T-helper 9 cell (primary cell): ENCODE measurements around the gene TNS2.
"Not testable (repeated sequence)": the region's sequence is repeated elsewhere in the genome, so short reads cannot be mapped to it uniquely, and the experiment has no call there.

ENCODE experiments used
- DNase-seq: peaks from one replicate; pipeline ENCODE4 v3.0.0-alpha.2; 2020
- total RNA-seq, 2 donors: gene quantifications; one replicate each; lab custom pipeline; 2026; lab: John Stamatoyannopoulos, UW

The TNS2 gene, protein sequence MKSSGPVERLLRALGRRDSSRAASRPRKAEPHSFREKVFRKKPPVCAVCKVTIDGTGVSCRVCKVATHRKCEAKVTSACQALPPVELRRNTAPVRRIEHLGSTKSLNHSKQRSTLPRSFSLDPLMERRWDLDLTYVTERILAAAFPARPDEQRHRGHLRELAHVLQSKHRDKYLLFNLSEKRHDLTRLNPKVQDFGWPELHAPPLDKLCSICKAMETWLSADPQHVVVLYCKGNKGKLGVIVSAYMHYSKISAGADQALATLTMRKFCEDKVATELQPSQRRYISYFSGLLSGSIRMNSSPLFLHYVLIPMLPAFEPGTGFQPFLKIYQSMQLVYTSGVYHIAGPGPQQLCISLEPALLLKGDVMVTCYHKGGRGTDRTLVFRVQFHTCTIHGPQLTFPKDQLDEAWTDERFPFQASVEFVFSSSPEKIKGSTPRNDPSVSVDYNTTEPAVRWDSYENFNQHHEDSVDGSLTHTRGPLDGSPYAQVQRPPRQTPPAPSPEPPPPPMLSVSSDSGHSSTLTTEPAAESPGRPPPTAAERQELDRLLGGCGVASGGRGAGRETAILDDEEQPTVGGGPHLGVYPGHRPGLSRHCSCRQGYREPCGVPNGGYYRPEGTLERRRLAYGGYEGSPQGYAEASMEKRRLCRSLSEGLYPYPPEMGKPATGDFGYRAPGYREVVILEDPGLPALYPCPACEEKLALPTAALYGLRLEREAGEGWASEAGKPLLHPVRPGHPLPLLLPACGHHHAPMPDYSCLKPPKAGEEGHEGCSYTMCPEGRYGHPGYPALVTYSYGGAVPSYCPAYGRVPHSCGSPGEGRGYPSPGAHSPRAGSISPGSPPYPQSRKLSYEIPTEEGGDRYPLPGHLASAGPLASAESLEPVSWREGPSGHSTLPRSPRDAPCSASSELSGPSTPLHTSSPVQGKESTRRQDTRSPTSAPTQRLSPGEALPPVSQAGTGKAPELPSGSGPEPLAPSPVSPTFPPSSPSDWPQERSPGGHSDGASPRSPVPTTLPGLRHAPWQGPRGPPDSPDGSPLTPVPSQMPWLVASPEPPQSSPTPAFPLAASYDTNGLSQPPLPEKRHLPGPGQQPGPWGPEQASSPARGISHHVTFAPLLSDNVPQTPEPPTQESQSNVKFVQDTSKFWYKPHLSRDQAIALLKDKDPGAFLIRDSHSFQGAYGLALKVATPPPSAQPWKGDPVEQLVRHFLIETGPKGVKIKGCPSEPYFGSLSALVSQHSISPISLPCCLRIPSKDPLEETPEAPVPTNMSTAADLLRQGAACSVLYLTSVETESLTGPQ (N-terminal part only)
- 2.9 reads per million in 2 donors for total RNA-seq

DNA sequence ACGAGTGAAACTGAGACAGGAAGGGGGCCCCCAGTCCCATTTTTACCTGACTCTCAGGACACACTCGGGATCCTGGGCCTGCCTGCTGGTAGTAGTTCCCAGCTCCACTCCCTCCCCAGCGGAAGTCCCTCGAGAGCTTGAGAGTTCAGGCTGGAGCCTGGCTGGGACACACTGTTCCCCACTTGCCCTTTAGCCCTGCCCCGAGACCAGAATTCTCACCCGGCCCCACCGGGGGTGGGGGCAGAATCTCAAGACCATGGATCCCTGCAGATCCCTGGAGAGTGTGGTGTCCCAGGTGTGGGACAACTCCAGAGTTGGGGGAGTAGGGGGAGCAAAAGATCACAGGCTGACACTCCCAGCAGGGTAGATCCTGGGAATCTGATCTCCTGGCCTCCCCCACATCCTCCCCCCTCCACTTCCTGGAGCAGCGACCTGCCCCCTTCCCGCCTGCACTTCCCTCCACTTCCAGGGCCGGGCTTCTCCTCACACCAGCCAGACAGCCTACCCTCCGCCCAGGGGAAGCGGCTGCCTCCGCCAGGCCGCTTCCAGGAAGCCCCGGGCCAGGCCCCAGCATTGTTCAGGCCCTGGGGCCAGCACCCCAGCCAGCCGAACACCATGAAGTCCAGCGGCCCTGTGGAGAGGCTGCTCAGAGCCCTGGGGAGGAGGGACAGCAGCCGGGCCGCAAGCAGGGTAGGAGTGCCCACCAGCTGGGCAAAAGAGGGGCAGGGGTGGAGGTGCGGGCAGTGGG is at the start of gene TNS2:
Gene TNS2 (plus strand): TSS at position 495 of the 748 bp plus-strand sequence. CDS start 121 bp downstream, at position 616.
- DNase-seq: no peak

DNA sequence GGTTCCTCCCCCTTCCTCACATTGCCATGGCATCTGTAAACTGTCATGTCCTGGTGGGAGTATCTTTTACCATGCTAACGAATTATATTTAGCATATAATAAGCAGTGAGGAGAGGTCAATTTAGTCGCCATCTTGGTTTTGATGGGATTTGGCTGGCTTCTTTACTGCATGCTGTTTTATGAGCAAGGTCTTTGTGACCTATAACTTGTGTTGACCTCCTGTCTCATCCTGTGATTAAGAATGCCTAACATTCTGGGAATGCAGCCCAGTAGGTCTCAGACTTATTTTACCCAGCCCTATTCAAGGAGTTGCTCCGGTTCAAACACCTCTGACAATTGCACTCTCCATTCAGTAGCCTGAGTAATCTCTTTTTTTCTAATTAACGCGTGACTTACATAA is 45.7 kb upstream of the TNS2 start:
- DNase-seq: no peak

DNA sequence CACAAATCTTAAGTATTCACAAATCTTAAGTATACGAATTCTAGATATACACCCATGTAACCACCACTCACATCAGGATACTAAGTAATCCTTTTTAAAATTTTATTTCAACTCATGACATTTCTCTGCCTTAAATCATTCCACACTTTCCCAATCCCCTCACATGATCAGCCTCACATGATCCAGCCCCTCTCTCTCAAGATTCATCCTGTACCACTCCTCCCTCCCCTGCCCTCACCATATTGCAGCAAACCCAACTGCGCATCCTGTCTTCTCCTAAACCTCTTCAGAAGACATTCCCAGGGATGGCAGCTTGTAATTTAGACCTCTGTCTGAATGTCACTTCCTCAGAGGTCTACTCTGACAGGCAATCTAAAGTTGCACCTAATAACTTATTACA is 45.3 kb upstream of the TNS2 start:
- no peak for DNase-seq

DNA sequence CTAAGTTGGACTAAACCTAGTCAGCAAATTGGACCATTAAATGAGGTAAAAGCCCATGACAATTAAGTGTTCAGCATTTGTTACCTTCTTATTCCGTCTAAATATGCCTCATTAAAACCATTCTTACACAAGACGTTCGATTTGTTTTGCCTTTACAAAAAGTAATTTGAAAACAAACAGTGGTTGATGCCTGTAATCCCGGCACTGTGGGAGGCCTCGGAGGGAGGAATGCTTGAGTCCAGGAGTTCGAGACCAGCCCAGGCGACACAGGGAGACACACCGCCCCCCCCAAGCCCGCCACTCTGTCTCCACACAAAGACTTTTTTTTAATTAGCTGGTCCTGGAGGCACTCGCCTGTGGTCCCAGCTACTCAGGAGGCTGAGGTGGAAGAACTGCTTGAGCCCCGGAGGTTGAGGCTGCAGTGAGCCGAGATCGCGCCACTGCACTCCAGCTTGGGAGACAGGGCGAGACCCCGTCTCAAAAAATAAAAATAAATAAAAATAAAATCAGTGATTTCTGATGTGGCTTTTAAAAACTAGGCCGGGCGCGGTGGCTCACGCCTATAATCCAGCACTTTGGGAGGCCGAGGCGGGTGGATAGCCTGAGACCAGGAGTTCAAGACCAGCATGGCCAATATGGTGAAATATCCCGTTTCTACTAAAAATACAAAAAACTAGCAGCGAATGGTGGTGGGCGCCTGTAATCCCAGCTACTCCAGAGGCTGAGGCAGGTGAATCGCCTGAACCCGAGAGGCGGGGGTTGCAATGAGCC is 44.5 kb upstream of the TNS2 start:
- DNase-seq: peak; percentile 1

DNA sequence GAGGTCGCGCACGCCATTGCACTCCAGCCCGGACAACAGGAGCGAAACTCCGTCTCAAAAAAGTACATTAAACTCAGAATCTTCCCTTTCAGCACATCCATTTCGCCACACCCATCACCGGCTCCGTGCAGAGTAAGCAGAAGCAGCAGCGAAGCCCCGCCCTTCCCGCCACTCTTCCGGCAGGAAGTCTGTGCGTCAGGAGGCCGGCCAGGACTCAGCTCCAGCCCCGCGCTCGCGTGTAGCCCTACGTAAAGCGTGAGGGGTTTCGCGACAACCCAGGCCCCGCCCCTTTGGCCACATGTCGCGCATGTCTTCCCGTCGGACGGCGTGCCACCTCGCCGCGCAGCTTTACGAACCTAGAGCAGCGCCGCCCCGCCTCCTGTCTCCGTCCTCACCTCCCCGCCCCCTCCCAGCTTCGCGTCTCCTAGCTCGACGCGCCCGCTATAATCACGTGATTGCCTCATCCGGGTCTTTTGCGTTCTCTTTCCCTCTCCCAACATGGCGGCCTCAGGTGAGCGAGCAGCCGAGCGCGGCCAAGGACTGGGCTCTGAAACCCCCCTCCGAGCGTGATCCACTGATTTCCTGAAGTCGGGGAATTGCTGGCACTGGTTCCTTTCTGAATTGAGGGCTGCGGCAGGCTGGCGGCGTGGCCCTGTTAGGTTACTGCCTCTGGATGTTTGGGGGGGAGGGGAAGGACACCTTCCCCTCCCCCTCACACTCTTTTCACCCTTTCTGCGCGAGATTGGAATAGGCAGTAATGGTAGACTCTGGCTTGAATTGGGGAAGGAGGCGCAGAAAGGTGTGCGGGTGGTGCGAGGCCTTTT is 43.7 kb upstream of the TNS2 start, which contains the start of gene EIF4B:
Gene EIF4B (plus strand): TSS at position 471 of the 824 bp plus-strand sequence. CDS start 28 bp downstream, at position 499.
- peak; percentile 99 for DNase-seq

DNA sequence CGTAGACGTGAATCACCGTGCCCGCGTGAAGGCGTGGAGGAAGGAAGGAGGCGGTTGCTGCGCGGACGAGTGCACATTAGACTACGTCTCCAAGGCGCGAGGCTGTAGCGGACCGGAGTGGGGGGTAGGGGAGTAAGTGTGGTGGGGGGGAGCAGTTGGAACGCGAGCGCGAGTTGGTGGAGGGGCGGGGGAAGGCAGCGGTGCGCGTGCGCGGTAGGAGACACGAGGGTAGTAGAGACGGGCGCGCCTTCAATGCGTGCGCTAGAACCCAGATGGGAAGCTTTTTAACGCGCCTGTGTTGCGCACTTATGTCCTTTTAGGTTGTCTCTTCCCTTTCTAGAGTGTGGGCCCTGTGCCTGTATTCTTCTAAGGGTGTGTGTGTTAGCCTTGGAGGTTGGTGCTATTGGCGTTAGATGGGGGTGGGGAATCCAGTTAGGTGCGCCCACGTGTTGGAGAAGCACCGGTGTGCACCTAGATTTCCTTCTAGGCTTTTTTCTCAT is 43.0 kb upstream of the TNS2 start:
- DNase-seq: peak; percentile 70

DNA sequence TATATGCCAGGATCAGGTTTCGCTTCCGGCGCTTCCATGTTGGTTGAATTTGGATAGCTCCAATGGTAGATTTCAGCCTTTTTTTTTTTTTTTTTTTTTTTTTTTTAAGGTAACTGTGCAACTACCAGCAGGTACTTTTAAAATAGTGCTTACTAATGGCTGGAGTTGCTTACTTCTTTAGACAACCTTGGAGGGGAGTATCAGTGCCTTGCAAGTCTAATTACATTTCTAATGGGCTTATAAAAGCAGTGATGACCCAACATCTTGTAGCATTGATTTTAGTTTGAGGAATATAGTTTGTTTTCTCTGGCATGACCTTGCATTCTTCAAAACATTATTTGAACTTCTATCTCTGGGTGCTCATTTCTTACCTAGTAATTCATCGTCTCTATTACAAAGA is 42.5 kb upstream of the TNS2 start:
- no peak for DNase-seq

DNA sequence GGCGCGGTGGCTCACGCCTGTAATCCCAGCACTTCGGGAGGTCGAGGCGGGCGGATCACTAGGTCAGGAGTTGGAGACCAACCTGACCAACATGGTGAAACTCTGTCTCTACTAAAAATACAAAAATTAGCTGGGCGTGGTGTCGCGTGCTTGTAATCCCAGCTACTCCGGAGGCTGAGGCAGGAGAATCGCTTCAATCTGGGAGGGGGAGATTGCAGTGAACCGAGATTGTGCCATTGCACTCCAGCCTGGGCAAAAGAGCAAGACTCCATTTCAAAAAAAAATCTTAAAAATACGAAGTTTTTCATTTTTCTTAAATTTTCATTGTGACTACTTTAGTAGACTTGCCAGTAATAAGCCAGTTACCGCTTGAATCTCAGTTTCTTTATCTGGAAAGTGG is 41.1 kb upstream of the TNS2 start:
- DNase-seq: not testable (repeated sequence)

DNA sequence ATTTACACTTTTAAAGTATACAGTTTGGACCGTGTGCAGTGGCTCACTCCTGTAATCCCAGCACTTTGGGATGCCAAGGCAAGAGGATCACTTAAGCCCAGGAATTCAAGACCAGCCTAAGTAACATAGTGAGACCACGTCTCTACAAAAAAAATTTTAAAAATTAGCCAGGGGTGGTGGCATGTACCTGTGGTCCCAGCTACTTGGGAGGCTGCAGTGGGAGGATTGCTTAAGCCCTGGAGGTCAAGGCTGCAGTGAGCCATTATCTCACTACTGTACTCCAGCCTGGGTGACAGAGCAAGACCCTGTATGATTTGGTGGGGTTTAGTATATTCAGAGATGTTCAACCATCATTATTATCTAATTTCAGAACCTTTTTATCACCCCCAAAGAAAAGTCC is 38.9 kb upstream of the TNS2 start:
- no peak for DNase-seq

DNA sequence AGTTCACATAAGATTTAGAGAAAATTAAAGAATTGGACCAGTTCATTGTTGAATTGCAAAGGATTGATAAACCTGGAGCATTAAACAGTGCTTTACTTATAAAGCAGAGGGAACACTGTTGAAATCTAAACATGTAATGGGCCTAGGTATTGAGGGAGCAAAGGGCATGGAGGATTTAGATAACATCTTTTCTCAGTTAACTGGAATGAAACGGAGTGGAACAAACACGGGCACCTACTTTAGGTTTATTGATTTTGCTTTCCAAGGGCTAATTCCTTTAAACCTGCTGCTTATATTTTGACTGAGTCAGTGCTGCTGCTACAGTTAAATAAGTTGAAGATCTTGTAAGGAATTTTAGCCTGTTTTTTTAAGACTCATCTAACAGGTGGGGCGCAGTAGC is 38.0 kb upstream of the TNS2 start:
- DNase-seq: no peak

DNA sequence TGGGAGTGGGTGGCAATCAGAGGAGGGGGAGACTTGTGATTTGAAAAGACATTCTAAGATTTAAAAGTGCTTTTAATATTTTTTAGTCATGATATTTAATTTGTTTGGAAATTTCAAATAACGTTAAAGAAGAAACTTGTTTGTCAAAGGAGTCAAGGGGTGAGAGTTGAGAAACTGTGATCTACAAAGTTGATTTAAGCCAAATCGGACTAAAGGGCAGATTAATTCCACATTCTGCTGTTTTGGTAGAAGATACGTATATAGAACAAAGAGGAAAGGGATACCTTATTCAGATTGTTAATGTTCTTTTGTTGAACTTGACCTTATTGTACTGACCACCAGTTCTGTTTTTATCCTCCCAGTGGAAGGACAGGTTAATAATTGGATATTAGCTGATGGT is 36.9 kb upstream of the TNS2 start:
- no peak for DNase-seq

DNA sequence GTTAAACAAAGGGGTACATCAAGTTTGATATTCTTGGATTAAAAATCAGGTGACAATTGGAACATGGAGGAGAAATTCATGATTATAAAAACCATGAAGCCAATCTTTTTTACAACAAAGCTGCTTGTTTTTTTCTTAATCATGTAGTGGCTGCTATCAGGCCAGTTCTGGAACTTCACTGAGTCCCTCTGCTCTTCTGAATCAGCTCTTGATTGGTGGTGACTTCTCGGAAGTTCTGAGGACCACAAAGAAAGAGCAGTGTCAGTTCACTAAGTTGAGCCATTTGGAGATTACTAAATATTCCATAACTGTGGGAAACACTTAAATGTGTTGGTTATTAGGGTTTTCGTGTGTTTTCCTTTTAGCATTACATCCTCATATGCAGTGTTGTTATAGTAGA is 35.2 kb upstream of the TNS2 start:
- DNase-seq: no peak

DNA sequence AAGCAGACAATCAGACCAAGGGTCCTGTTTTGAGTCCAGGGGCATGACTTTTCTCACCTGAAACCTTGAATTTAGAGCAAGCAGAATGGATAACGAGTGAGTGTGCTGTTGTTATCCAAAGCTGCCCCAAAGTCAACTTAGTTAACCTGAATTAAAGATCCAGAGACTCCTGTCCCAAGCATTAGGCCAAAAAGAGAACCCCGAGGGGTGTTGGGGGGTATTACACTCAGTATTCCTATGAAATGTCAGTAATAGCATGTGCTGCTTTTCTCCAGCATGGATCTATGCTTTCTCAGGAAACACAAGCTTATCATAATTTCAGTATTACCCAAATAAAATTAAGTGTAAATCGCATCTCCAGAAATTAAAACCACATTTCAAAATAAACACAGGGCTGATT is 24.6 kb upstream of the TNS2 start:
- DNase-seq: no peak

DNA sequence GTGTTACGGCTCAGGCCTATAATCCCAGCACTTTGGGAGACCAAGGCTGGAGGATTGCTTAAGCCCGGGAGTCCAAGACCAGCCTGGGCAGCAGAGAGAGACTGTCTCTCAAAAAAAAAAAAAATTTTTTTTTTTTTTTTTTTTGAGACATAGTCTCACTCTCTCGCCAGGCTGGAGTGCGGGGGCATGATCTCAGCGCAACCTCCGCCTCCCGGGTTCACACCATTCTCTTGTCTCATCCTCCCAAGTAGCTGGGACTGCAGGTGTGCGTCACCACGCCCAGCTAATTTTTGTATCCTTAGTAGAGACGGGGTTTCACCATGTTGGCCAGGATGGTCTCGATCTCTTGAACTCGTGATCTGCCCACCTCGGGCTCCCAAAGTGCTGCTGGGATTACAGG is 22.9 kb upstream of the TNS2 start:
- DNase-seq: not testable (repeated sequence)

DNA sequence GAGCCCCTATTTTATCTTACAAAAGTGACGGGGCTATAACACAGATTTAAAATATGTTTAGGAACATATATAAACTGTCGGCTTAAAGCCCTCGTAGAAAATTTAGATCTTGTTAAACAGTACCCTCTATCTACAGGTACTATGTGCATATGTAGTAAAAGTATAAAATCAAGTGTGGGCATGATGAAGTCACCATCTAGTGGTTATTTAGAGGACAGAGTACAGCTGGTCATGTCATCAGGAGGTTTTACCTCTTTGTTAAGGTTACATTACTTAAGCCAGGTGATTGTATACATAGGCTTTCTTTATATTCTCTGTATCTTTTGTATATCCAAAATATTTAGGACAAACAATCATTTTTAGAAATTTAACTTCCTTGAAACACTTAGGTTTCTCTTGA is 18.2 kb upstream of the TNS2 start:
- no peak for DNase-seq

DNA sequence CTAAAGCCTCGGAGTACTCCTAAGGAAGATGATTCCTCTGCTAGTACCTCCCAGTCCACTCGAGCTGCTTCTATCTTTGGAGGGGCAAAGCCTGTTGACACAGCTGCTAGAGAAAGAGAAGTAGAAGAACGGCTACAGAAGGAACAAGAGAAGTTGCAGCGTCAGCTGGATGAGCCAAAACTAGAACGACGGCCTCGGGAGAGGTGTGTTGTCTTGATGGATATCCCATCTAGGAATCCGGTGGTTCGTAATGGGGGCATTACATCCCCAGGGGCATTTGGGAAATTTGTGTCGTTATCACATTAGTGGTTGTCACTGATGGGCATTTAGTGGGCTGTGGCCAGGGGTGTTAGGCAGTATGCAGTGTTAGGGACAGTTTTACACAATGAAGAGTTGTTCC is 16.0 kb upstream of the TNS2 start:
- DNase-seq: not testable (repeated sequence)

DNA sequence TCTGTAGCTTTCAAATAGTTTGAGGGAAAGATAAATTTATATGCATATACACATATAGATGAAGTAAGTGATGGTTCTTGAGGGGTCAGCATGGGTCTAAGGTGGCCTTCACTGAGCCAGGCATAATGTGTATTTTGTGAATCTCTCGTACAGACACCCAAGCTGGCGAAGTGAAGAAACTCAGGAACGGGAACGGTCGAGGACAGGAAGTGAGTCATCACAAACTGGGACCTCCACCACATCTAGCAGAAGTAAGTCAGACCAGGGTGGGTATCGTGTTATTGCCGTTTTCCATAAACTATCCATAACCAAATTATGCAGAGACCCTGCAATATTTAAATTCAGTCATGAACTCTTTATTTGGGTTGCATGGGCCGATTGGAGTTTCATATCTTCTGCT is 15.4 kb upstream of the TNS2 start:
- no peak for DNase-seq

DNA sequence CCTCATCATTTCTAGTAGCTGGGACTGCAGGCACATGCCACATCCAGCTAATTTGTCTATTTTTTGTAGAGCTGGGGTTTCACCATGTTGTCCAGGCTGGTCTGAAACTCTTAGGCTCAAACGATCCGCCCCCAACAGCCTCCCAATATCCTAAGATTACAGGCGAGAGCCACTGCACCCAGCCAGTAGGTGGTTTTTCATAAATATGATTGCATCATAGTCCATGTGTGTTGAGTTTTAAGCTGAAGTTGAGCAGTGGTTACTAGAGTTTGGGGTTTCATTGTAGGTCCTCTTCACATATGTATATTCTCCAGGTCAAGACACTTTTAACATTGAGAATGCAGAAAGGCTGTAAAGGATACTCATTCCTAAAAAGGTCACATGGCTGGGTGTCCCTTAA is 13.1 kb upstream of the TNS2 start:
- no peak for DNase-seq

DNA sequence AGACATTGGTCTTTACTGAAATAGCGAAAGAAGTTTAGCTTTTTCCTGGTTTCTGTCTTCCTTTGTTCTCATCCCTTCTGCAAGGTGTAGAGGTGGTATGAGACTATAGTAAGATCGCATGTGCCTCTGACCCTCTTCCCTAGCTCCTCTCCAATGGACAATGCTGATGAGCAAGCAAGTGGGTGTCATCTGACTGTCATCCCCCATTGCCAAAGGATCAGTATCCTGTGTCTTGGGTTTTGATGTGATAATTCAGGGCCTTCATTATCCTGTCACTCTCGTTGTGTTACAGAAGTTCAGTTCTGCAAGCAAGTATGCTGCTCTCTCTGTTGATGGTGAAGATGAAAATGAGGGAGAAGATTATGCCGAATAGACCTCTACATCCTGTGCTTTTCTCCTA is 10.0 kb upstream of the TNS2 start:
- no peak for DNase-seq
